ENCODE results near the gene UBE2V1.

DNA sequence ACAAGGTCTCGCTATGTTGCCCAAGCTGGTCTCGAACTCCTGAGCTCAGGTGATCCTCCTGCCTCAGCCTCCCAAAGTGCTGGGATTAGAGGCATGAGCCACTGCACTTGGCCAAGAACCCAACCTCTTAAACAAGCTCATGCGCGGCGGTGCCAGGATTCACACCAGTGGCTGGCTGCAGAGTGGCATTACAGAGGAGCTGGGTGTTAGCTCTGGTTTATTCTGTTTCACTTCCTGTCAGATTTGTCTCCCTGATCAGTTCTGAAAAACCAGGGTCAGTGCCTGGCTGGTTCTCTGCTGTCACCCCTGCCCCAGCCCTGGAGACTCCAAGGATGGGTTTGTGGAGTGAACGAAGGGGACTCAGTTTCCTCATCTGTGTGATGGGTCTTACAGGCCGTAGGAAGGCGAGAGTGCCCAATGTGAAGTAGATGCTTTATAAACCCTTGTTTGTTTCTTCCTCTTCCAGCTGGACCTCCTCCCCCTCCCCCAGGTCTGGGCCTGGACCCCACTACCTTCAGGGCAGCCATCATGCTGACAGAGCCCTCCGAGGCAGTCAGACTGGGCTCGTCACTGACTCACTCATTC, 63.4 kb downstream of the UBE2V1 start:
- TF ChIP-seq, protein P1, sequence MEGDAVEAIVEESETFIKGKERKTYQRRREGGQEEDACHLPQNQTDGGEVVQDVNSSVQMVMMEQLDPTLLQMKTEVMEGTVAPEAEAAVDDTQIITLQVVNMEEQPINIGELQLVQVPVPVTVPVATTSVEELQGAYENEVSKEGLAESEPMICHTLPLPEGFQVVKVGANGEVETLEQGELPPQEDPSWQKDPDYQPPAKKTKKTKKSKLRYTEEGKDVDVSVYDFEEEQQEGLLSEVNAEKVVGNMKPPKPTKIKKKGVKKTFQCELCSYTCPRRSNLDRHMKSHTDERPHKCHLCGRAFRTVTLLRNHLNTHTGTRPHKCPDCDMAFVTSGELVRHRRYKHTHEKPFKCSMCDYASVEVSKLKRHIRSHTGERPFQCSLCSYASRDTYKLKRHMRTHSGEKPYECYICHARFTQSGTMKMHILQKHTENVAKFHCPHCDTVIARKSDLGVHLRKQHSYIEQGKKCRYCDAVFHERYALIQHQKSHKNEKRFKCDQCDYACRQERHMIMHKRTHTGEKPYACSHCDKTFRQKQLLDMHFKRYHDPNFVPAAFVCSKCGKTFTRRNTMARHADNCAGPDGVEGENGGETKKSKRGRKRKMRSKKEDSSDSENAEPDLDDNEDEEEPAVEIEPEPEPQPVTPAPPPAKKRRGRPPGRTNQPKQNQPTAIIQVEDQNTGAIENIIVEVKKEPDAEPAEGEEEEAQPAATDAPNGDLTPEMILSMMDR (IDR thresholded peaks at IDR 0.05): no peak
- no peak for TF ChIP-seq ZFX (IDR thresholded peaks at IDR 0.05; ENCODE audit: borderline replicate concordance)
